Fibroblast of mammary gland (primary cell): ENCODE measurements around the gene SMDT1.
"Not testable (repeated sequence)": the region's sequence is repeated elsewhere in the genome, so short reads cannot be mapped to it uniquely, and the experiment has no call there.

Experiments
- DNase-seq: peaks from one replicate; pipeline ENCODE4 v3.0.0-alpha.2; 2010; ENCODE audit warnings: low read depth
- H3K4me3 ChIP-seq: 2 replicates; pipeline ENCODE4 v1.5.1; 2011; ENCODE audit warnings: low read depth, mild to moderate bottlenecking, low read length, moderate library complexity; ENCODE audit not compliant: control insufficient read depth
- TF ChIP-seq, protein P1 (sequence below): conservative IDR thresholded peaks from 2 replicates; pipeline ENCODE4 v1.5.1; 2011; ENCODE audit warnings: low read depth, low read length, inconsistent platforms; ENCODE audit not compliant: control insufficient read depth, insufficient read depth

The SMDT1 gene

GRCh38 chr22:42112793-42113192 lies 33.3 kb downstream of the SMDT1 start:
- not testable (repeated sequence) for DNase-seq, H3K4me3 ChIP-seq
- TF ChIP-seq, protein P1, sequence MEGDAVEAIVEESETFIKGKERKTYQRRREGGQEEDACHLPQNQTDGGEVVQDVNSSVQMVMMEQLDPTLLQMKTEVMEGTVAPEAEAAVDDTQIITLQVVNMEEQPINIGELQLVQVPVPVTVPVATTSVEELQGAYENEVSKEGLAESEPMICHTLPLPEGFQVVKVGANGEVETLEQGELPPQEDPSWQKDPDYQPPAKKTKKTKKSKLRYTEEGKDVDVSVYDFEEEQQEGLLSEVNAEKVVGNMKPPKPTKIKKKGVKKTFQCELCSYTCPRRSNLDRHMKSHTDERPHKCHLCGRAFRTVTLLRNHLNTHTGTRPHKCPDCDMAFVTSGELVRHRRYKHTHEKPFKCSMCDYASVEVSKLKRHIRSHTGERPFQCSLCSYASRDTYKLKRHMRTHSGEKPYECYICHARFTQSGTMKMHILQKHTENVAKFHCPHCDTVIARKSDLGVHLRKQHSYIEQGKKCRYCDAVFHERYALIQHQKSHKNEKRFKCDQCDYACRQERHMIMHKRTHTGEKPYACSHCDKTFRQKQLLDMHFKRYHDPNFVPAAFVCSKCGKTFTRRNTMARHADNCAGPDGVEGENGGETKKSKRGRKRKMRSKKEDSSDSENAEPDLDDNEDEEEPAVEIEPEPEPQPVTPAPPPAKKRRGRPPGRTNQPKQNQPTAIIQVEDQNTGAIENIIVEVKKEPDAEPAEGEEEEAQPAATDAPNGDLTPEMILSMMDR = peak; percentile 6

DNA sequence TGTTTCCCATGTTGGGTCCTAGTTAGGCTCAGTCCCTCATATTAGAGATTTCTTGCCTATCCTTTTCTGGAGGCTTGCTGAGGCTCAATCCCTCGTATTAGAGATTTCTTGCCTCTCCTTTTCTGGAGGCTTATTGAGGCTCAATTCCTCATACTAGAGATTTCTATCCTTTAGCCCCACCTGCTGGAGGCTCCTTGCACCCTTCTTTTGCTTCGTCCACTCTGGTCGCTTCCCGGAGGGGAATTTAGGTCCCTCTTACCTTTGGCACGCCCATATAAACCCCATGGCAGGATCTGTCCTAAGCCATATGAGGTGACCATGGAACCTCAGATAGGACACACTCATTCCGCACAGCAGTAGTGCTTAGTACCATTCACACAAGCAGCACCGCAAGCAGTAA lies 35.2 kb downstream of the SMDT1 start:
- peak; percentile 36 for DNase-seq
- TF ChIP-seq, protein P1 = peak; percentile 56

DNA sequence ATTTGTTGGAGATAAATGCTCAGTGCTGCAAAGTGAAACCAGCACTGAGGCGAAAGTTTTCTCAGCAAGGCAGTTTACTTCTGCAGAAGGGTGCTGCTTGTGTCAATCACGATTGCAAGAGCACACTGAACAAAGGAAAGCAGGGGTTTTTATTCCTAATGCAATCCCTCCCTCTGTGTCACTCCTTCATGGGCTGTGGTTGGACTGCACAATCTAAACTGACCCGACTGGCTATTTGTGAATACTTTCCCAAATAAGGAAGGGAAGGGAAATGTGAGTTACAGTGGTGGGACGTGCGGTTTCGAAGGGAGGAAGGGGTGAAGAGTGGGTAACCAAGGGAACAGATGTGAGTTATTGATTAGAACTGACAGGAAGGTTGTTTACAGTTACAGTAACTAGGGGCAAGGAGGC lies 35.9 kb downstream of the SMDT1 start:
- H3K4me3 ChIP-seq, DNase-seq: not testable (repeated sequence)

More for the DNA sequence above, 35.2 kb downstream of the SMDT1 start:
- H3K4me3 ChIP-seq = no peak overlapping the region

GRCh38 chr22:42116848-42117424 lies 37.4 kb downstream of the SMDT1 start:
- H3K4me3 ChIP-seq = no peak overlapping the region
- TF ChIP-seq, protein P1 = no peak
- peak; percentile 11 for DNase-seq

DNA sequence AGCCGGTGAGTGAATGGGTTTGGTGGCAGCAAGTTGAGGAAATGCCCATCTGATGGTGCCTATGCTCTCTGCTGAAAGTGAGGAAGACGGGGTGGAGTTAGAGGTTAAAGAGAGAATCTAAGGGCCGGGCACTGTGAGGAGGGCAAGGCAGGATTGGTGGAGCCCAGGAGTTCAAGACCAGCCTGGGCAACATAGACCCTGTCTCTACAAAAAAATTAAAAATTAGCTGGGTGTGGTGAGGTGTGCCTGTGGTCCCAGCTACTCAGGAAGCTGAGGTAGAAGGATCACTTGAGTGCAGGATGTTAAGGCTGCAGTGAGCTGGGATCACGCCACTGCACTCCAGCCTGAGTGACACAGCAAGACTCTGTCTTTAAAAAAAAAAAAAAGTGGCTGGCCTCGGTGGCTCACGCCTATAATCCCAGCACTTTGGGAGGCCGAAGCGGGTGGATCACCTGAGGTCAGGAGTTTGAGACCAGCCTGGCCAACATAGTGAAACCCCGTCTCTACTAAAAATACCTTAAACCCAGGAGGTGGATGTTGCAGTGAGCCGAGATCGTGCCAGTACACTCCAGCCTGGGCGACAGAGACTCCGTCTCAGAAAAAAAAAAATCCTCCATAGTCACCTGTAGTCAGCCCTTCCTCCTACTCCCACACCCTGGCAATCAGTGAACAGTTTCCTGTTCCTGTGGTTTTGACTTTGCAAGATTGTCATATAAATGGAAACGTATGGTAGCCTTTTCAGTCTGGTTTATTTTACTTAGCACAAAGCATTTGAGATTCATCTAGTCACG lies 40.9 kb downstream of the SMDT1 start:
- not testable (repeated sequence) for DNase-seq, H3K4me3 ChIP-seq

DNA sequence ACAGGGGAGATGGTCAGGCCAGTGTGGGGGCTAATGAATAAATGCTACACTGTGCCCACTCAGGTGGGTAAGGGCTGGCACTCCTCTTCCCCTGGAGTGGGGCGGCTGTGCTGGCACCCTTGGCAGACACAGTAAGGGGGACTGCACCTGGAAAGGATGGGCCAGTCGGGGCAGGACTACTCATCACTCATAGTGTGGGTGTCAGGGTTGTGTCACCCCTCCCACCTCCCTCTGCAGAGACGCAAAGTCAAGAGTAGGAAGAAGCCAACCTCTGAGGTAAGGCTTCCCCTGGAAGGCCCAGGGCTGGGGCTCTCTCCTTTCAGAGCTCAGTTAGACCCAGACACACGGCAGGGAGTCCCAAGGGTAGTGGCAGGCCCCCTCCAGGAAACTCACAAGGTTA lies 44.0 kb downstream of the SMDT1 start:
- DNase-seq, H3K4me3 ChIP-seq: not testable (repeated sequence)

DNA sequence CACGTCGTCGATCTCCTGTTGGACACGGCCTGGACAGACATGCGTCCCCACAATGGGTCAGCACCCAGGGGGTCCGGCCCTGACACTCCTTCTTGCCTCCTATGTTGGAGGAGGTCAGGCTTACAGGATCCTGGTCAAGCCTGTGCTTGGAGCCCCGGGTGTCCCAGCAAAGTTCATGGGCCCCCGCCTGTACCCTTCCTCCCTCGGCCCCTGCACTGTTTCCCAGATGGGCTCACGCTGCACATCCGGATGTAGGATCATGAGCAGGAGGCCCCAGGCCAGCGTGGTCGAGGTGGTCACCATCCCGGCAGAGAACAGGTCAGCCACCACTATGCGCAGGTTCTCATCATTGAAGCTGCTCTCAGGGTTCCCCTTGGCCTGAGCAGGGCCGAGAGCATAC lies 48.1 kb downstream of the SMDT1 start:
- no peak overlapping the region for H3K4me3 ChIP-seq
- TF ChIP-seq, protein P1 = no peak
- no peak for DNase-seq

DNA sequence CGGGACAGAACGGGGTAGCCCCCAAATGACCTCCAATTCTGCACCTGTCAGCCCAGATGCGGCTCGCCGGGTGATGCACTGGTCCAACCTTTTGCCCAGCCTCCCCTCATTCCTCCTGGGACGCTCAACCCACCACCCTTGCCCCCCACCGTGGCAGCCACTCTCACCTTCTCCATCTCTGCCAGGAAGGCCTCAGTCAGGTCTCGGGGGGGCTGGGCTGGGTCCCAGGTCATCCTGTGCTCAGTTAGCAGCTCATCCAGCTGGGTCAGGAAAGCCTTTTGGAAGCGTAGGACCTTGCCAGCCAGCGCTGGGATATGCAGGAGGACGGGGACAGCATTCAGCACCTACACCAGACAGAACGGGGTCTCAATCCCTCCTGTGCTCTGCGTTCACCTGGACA lies 48.5 kb downstream of the SMDT1 start:
- H3K4me3 ChIP-seq = not testable (repeated sequence)

GRCh38 chr22:42128776-42129694 lies 49.5 kb downstream of the SMDT1 start:
- not testable (repeated sequence) for DNase-seq

More for the DNA sequence above, 48.5 kb downstream of the SMDT1 start:
- DNase-seq = not testable (repeated sequence)

DNA sequence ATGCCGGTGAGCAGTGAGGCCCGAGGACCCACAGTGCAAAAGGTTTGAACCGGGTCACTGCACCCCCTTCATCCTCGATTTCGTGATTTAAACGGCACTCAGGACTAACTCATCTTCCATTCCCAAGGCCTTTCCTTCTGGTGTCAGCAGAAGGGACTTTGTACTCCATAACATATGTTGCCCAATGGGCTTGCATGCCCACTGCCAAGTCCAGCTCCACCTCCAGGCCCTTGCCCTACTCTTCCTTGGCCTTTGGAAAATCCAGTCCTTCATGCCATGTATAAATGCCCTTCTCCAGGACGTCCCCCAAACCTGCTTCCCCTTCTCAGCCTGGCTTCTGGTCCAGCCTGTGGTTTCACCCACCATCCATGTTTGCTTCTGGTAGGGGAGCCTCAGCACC lies 50.7 kb downstream of the SMDT1 start:
- not testable (repeated sequence) for DNase-seq, H3K4me3 ChIP-seq

More at GRCh38 chr22:42128776-42129694, 49.5 kb downstream of the SMDT1 start:
- H3K4me3 ChIP-seq = not testable (repeated sequence)

GRCh38 chr22:42130639-42131431 lies 51.3 kb downstream of the SMDT1 start, which contains the start of gene CYP2D6:
TSS of gene CYP2D6 (minus strand) at chr22:42130810. CDS start at chr22:42130791, 19 bp downstream.
- not testable (repeated sequence) for DNase-seq, H3K4me3 ChIP-seq
